HG03280 (cell line): ENCODE measurements around the gene LSG1.
"Not testable (repeated sequence)": the region's sequence is repeated elsewhere in the genome, so short reads cannot be mapped to it uniquely, and the experiment has no call there.

ENCODE experiments used
- ATAC-seq: cut with Tn5 transposase; IDR thresholded peaks from one replicate; pipeline ENCODE4 v1.9.1; 2021; ENCODE audit warnings: mild to moderate bottlenecking, moderate library complexity; ENCODE audit not compliant: unreplicated experiment

LSG1 gene

DNA sequence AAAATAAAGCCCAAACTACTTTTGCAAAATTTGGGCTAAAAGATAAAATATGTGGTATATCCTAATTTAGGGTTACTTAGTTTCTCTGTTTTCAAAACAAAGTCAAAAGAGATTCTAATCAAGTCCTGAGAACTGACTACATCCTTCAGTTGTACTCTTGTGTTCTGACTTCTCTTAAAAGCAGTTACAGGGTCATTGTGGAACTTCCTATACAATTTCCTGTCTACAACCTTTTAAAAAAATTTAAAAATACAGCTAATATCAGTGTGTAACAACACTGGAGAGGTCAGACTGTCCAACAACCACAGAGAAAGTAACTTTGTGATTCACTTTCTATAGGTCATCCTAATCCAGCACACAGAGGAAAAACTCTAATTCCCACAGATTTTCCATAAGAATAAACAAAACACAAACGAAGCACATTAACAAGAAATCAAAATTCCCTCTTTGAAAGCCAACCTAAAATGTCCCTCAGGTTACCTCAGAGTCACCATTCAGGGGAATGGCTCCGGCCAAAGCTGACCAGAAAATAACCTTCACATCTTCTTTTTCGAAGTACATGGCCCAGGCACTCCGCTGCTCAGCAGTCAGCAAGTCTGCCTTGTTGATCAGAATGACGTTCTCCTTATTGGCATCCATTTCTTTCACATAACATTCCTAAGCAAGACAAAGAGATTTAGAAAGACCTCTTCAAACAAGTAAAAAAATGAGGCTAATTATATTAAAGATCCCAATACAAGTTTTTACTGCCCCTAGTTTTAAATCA is 13.3 kb downstream of the LSG1 start:
- ATAC-seq = no peak

DNA sequence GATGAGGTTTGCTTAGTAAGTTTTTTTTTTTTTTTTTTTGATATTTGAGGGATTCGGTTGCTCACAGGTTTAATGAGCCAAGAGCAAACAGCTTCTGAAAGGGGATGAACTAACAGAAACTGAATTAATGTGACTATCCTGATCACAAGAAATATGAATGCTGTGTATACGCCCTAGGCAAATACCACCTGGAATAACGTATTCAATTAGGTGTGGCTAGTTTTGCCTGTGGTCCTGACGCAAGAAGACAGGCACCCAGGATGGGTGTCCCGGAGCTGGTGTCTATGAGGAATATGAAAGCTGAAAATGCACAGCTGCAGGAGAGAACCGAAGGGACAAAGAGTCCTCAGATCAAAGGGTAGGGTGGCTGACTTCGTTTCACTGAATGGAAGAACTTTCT is 14.6 kb downstream of the LSG1 start:
- no peak for ATAC-seq

DNA sequence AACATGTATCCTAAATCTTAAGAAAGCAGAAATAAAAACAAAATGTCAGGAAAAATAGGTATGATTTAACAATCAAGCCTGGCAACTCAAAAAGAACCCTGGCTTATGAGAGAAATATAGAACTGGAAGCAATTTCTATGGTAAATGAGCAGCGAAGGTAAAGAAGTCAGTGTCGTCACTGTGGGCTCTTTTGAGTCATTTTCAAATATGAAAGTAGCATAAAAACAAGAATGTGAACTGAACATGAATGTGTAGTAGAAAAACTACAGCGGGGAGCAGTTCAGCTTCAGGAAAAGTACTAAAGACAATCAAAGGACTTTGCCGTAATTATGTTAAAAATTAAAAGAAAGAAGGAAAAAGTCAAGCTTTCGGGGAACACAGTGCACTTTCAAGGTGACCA is 17.5 kb downstream of the LSG1 start:
- ATAC-seq = no peak

DNA sequence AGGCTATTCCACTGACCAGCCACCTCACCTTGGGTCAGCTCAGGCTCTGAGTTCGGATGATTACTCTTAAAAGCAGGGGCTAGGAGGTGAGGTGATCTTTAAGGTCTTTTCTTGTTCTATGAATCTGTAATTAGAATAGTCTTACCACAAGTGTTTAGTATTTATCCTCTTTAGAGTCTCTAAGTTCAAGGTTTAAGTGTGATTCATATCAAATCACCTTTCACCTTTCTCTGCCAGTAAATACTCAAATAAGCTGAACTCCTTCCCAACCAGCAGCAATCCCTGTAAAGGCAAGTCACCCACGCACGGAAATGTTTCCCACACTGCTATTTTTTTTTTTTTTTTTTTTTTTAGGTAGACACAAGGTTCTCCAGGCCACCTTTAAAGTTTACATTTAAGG is 24.2 kb downstream of the LSG1 start:
- no peak for ATAC-seq

DNA sequence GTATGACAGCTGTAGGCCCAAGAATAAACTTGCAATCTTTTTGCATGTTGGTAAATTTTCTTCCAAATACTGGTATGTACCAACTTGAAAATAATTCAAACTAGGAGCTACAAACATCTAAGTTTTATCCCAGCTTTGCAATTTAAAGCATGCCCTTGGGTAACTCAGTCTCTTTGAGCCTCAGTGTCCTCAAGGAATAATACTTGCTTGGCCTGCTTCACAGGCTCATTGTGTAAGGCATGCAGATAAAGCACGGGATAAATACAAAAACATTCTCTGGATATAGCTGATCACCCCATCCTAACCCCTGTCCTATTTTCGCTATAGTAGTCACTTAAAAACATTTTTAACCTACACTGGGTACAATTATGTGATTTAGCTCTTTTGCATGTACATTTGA is 29.2 kb downstream of the LSG1 start:
- ATAC-seq = no peak

DNA sequence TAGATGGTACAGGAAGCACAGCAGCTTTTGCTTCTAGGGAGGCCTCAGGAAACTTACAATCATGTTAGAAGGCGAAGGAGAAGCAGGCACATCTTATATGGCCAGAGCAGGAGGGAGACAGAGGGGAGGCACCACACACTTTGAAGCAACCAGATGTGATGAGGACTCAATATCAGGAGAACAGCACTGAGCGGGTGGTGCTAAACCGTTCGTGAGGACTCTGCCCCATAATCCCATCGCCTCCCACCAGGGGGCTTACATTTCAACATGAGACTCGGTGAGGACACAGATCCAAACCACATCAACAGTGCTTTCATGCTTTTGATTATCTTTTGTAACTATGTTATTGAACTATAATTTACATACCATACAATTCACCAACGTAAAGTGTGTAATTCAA is 31.2 kb downstream of the LSG1 start:
- ATAC-seq = no peak

DNA sequence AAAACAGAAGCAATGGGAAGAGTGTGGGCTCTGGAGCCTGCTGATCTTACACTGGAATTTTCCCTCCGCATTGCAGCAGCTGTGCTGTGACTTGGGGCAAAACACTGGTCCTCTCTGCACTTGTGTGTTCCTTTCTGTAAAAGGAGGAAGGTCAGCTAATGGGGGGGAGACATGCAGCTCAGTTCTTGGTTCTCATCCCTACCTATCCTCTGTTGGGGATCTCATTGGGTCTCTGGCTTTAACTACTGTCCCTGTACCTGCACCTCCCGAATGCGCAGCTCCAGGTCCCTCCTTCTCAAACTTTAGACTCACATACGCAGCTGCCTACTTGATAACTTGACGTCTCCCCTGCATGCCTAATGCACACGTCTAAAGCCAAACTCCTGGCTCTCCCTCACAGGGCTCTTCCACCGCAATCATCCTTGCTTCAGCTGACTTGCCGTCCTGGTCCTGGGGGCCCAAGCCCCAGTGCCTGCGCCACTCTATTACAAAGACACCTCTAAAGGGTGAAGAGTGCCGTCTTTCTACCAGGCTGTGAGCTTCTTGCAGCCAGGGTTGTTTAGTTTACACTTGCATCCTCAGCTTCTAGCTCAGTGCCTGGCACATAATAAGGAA is 32.9 kb downstream of the LSG1 start:
- ATAC-seq = no peak

DNA sequence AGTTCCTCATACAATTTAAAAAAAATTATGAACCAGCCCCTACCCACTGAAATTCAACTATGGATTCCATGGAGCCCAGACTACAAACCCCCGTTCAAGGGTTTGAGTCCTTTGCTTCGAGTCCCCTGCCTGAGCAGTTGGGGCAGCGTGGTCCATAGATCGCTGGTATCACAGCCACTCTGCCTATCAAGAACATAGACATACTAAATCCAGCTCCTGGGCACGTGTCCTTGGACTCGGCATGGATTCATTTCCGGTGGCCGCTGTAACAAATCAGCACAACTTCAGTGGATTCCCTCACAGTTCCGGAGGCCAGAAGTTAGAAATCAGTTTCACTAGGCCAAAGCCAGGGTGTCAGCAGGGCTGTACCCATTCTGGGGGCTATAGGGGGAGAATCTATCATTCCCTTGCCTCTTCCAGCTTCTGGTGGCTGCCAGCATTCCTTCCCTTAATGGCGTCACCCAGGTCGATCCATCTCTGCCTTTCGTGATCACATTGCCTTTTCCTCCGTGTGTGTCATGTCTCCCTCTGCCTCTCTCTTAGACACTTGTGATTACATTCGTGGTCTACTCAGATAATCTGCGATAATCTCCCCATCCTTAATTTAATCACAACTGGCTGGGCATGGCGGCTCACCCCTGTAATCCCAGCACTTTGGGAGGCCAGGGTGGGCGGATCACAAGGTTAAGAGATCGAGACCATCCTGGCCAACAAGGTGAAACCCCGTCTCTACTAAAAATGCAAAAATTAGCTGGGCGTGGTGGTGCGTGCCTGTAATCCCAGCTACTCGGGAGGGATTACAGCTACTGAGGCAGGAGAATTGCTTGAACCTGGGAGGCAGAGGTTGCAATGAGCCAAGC is 34.2 kb downstream of the LSG1 start:
- no peak for ATAC-seq

DNA sequence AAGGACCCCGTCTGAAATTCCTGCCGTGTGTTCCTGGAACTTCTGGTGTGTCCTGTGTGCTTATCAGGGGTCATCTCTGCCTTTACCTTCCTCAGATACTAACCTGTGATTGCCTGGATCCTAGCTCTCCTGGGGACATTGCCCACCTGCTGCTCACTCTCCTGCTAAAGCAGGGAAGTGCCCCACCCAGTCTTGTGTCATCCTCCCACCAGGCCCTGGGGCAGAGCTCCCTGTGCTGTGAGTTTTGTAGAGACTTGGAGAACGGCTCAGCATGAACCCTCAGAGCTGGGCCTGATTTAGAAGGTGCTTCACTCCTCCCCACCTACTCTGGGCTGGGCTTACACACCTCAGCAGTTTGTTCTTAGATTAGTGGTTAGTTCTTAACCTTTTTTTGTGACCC is 34.9 kb downstream of the LSG1 start:
- no peak for ATAC-seq

DNA sequence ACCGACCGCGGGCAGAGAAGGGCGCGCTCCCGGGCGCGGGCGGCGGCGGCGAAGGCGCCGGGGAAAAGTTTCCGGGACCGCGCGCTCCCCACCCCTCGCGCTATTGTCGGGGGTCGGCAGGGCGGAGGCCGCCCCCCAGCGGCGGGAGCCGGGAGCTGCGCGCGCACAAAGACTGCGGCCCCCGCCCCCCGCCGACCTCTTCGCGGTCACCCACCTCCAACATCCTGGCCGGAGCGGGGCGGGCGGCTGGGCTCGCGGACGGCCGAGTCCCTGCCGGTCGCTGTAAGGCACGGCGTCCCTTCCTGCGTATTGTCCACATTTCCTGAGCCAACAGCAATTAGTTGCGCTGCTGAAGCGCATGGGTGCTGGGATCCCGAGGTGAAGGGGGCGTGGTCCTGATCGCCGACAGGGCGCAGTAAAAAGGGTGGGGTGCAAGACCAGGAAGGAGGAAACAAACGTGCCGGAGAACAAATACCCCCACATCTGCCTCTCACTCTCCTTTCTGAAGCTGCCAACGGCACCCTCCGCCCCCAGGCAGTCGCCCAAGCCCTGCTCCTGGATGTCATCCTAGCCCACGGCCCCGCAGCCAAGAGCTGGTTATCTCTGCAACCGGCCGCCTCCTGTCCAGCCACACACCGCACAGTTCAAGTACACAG is 38.5 kb downstream of the LSG1 start, which contains the start of gene TMEM44:
Gene TMEM44 (minus strand): TSS at position 71 of the 656 bp plus-strand sequence. CDS start 204 bp downstream, outside the sequence.
- ATAC-seq = peak; percentile 84

DNA sequence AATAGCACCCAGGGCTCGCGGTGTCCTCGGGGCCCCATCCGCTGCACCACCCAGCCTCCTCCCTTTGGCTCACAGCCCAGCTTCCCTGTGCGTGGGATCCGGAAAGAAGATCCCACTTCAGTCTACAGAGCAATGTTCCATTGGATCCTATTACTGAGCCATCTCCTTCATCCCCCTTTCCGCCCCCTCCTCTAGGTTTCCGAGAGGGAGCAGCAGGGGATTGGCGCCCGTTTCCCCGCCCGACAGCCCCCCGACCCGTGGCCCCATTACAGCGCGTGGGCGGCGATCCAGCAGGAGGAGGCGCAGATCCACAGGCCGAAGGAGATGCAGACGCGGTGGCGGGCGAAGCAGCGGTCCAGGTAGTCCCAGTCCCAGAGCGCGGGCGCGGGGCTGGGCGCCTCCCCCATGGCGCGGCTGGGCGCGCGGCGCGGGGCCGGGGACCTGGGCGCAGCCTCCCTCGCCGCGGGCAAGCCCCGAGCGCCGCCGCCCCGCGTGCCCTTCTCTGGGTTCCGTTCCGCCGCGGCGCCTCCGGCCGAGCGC is 39.1 kb downstream of the LSG1 start:
- peak; percentile 56 for ATAC-seq

DNA sequence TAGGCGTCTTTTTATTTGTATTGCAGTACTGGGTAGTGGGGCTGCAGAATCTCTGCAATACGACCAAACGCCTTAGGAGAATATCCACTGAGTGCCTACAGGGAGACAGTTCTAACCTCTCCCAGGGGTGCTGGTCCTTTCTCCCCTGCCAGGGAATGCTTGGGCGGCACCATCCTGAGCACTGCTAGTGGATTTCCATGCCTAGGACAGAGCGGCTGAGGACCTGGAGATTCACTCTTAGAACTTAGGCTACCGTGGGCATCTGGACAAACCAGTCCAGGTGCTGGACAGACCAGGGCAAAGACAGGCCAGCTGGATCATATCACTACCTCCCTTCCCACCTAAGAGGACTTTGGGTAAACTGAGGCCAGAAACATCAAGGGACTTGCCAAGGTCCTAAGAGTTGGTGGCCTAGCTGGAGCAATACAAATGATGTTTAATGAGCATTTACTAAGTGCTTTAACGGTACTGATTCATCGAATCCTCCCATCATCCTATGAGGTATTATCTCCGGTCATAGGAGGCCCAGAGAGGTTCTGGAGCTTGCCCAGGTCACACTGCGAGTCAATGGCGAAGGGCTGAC is 39.7 kb downstream of the LSG1 start:
- ATAC-seq = no peak

DNA sequence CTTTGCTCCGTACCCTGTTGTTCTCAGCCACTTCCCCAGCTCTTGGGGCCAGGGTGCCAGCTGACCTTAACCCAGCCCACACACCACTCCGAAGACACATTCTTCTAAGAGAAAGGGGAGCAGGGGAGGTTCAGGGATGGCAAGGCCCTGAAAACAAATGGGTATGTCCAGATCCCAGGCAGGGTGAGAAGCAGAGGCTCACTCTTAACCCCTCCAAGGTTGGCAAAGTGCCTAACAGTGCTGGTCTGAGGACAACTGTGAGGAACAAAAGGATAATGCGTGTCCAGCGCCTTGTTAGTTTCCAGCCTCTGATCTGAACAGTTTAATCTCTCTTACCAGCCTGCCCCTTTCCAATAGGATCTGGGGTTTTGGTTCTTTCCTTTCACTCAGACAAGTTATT is 40.3 kb downstream of the LSG1 start:
- no peak for ATAC-seq

DNA sequence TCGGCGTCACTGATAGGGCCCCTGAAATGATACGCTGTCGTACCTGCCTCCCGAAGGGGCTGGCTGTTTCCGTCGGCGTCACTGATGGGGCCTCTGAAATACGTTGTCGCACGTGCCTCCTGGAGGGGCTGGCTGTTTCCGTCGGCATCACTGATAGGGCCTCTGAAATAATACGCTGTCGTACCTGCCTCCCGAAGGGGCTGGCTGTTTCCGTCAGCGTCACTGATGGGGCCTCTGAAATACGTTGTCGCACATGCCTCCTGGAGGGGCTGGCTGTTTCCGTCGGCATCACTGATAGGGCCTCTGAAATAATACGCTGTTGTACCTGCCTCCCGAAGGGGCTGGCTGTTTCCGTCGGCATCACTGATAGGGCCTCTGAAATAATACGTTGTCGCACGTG is 41.3 kb downstream of the LSG1 start:
- not testable (repeated sequence) for ATAC-seq

DNA sequence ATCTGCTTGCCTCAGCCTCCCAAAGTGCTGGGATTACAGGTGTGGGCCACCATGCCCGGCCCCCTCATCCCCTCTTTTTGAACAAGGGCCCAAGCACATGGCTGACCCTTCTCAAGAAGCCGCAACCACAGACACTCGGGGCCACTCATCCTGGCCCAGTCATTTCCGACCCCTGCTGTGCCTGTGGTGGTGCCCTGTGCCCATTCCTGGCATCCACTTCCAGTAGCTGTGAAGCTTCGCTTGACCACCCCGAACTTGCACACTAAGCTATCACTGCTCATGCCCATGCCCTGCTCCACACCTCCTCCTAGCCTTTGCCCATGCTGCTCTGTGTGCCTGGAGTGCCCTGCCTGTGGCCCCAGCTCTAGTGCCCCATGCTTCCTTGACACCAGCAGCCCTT is 47.0 kb downstream of the LSG1 start:
- ATAC-seq = no peak

DNA sequence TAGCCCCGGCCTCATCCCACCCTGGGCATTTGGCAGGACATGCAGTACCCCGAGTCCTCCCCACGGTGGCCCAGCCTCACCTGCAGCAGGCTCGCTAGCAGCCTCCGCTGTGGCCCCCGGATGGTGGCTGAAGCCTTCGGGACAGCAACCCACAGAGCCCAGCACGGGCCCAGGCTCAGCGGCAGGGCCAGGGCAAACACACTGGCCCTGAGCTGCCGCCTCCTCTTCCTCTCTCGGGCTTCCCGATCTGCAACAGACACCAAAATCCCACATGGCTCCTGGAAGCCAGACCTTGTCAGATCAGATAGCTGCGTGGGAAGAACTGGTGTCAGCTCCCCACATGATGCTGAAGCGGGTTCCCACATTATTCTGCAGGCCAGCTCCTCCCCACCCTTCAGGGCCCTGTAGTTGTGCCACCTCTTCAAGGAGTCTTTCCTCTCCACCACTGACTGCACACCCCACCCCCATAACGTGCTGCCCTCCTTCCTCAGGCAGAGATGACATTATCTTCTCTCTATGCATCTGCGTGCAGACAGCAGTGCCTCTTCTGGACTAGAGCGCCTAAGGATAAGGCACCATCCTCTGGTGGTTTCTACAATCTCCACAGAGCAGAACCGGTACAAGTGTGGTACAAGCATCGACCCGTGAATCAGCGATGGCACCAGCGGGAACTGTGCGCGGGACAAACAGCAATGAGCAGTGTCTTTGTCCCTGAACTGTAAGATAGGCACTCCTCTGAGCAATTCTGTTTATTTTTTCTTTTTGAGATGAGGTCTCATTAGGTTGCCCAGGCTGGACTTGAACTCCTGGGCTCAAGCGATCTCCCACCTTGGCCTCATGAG is 48.3 kb downstream of the LSG1 start:
- ATAC-seq = no peak

DNA sequence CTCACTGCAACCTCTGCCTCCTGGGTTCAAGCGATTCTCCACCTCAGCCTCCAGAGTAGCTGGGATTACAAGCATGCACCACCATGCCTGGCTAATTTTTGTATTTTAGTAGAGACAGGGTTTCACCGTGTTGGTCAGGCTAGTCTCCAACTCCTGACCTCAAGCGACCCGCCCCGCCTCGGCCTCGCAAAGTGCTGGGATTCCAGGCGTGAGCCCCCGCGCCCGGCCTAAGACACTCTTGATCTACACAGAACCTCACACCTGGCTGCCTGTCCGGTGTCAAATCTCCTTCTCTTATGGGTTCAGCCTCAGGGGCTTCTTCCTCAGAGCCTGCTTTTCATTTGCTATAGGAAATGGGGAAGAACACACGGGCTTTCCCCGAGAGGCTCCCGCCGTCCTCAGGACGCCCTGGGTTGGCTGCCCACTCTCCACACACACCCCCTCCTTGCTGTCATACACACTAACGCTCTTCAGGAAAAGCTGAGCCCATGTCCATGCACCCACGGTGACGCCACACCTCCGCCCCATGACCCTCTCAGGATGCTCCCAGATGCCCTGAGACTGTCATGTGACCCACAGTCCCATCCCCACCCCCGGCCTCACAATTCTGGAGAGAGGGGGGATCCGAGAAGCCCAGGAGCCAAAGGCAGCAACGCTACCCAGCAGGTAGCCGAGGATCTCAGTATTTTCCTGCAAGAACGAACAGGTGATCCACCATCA is 49.2 kb downstream of the LSG1 start:
- no peak for ATAC-seq

DNA sequence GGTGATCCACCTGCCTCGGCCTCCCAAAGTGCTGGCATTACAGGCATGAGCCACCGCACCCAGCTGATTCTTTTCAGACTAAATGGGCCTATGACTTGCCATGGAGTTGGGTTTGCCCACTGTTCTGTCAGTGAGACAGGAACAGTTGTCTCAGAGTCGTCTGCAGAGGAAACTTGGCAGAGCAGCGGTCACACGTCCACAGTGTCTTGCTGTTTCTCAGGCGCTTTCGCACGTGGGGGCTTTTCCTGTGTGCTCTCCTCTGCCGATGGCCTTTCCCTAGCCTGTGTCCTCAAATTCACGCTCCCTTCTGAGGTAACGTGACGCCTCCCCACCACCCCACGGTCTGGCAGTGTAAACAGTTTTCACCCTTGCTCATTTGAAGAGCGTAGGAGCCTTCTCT is 50.0 kb downstream of the LSG1 start:
- ATAC-seq = no peak

DNA sequence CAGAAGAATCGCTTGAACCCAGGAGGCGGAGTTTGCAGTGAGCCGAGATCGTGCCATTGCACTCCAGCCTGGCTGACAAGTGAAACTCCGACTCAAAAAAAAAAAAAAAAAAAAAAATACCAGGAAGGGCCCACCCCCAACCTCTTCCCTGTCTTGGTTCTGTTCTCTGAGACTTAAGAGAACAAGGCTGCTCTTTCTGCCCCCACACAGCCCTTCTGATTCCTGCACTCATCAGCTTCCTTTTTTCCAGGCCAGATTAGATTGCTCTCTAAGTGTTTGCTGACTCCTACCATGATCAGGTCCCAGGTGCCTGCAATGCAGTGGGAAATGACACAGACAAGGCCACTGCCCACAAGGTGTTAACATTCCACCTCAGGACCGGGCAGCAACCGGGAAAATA is 51.8 kb downstream of the LSG1 start:
- ATAC-seq = no peak
